Breast epithelium (tissue), 3 donors: ENCODE results near the gene SAMD7.

Experiments
- CTCF ChIP-seq, 3 donors: fragments of 450-650 bp; IDR thresholded peaks; one replicate each; pipeline ENCODE4 v1.5.1; 2016 to 2017; ENCODE audit warnings: antibody characterized with exemption in 3 of 3, mild to moderate bottlenecking in 3 of 3, moderate library complexity in 3 of 3
- POLR2A ChIP-seq: fragments of 450-650 bp; IDR thresholded peaks from one replicate; pipeline ENCODE4 v1.6.1; 2016; ENCODE audit warnings: antibody characterized with exemption, mild to moderate bottlenecking, moderate library complexity
- POLR2AphosphoS5 ChIP-seq, 3 donors: sonication (generic); formaldehyde crosslinking; IDR thresholded peaks; one replicate each; pipeline ENCODE4 v1.6.1; 2017; ENCODE audit warnings: antibody characterized with exemption in 3 of 3

DNA sequence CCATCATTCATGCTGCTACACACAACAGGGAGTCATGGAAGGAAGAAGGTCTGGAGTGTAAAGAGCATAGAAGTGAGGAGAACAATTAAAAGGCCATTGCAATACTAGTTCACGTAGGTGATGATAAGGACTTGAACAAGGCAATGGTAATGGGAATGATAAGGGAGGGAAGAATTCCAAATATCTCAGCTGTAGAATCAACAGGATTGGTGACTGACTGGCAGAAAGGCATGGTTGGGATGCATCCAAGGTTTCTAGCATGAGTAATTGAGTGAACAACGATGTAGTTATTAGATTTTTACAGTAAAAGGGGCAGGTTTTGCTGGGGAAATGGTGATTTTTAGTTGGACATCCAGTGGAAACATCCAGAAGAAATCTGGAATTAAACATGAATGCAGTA is 52.8 kb downstream of the SAMD7 start:
- TF ChIP-seq CTCF (IDR thresholded peaks at IDR 0.05) (no peak), POLR2A (no peak), POLR2AphosphoS5 (IDR thresholded peaks at IDR 0.05) (no peak)
